Measurements from ENCODE around the gene LRMDA.
A peak's percentile ranks its signal among the peaks of the same experiment; 100 is the strongest.

The LRMDA gene

GRCh38 chr10:75449382-75450074 lies 18.1 kb downstream of the LRMDA start:
- DNase-seq, result no peak

DNA sequence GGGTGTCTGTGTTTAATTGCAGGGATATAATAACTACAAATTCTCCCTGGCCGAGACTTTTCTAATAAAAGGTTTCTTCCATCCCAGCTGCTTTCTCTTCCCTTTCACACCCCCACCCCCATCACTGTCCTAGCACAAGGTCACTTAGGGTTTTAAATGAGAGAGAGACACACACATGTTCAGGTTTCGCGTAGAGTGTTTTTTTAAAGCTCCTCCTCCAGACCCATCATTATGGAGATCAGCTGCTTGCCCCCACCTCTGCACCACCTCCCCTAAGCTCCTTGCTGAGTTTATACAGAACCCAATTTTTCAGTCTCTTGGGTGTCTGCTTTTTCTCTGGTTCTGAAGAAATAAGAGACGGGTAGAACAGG lies 18.6 kb downstream of the LRMDA start:
- DNase-seq, result no peak

GRCh38 chr10:75450644-75451640 lies 19.5 kb downstream of the LRMDA start:
- peak; percentile 16 for DNase-seq

DNA sequence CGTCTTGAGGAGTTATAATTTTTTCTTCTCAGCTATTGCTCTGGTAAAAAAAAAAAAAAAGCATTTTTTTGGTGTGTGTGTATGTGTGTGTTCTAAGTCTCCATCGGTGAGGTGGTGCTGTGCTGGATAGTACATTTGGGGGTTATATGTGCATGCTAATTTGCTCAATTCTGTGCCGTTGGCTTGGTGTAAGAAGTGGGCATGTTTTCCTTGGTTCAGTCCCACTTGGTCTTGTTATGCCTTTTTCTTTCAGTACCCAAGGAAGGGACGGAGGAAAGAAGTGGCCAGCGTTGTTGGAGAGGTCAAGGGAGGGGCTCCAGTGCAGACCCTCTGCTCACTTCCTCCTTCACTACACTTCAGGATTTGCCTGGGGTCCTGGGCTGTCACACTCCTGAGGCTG lies 20.4 kb downstream of the LRMDA start:
- DNase-seq, result no peak

DNA sequence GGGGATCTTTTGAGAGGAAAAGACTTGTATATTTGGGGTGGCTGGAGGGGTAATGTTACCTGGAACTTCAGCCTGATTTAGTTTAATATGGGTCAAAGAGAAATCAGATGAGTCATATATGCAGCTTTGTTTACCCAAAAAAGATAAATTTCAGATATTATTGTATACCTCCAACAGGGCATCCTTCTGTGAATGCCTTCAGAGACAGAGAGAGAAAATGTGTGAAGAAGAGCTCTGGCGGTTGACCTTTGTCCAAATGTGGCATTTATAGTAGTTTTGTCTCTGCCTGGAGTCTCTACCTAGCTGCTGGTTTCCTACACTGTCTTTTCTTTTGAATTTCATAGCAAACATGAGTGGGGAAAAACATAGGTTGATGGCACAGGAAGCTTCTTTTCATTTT lies 21.6 kb downstream of the LRMDA start:
- no peak for DNase-seq

GRCh38 chr10:75456122-75456521 lies 24.7 kb downstream of the LRMDA start:
- DNase-seq, result no peak

GRCh38 chr10:75460059-75460458 lies 28.6 kb downstream of the LRMDA start:
- DNase-seq, result no peak

DNA sequence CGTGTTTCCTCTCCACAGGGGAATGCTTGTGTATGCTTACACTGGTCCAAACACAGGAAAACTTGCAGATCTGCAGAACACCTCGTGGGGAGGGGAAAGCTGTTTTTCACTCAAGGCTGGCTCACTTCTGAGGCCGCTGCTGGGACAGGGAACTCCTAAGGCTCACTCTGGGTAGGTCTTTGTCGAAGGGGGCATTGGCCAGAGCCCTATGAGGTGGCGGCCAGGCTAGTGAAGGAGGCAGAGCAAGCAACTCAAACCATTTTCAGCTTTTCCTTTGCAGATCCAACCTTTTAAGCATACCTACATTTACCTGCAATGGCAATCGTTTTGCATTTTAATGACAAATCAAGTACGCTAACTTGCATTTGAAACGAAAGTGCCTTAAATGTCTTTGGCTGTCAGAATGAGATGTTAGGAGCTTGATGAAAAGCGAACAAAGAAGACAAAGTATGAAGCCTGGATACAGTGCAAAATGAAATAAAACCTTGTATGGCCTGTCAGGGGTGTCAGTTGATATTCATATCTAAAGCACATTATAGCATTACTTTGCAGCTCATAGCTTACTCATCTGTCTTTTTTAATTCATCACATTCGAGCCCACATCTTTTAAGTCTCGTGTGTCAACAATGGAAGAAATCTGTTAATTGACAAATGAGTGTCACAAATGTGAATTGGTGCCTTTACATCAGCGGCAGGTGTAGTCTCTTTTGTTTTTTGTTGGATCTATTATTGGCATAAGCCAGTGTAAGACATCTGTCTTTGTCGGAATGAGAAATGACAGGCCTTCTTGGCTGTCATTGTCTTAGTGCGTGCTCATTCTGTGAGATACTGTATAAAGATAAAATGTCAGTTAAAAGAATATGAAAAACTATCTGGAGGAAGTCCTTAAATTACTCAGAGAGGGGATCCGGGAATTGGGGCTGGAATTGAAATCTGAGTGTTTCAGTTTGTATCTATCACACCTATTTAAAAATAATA lies 30.5 kb downstream of the LRMDA start:
- DNase-seq, result no peak

- no peak for DNase-seq
These were observed 31.4 kb downstream of the LRMDA start for GRCh38 chr10:75462865-75463264.

- DNase-seq, result no peak
These were observed 33.3 kb downstream of the LRMDA start for GRCh38 chr10:75464478-75465449.

GRCh38 chr10:75465450-75465827 lies 34.0 kb downstream of the LRMDA start:
- no peak for DNase-seq

DNA sequence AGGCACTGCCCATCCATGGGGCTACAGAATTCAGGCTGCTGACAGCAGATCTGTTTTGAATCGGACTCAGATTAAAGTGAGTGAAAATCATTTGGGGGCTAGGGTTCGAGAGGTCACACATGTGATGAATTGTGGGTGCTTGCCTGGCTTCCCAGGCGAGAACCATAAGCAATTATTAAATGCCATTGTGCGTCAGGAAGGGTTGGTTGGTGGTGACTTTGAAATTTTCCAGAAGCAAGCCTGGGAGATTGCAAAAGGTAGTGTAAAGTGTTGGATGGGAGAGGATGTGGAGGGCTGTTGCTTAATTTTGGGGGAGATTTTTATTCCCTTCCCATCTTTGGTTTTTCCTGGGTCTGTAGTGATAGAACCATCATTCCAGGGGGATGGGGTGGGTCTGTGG lies 34.6 kb downstream of the LRMDA start:
- DNase-seq, result no peak

- DNase-seq, result no peak
These were observed 35.5 kb downstream of the LRMDA start for GRCh38 chr10:75466886-75467285.

- DNase-seq, result no peak
These were observed 37.2 kb downstream of the LRMDA start for GRCh38 chr10:75468612-75469005.

- DNase-seq, result no peak
These were observed 37.7 kb downstream of the LRMDA start for GRCh38 chr10:75469006-75469616.

DNA sequence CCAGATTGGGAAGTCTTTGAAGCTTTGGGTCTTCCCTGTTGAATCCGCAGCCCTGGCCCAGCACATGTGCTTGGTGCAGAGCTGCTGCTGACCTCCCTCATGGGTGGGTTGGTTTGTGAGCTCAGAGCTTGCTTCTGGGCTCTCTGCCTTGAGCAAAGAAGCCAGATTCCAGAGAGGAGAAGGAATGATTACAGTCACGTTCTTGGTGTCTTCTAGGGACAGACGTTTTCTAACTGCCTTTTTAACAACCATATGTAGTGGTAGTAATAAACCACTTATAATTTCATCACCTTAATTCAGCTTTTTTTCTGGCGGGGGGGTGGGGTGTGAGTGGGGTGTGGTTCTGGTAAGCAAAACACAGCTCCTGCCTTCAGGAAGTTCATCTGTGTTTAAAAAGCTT lies 39.5 kb downstream of the LRMDA start:
- DNase-seq, result no peak

DNA sequence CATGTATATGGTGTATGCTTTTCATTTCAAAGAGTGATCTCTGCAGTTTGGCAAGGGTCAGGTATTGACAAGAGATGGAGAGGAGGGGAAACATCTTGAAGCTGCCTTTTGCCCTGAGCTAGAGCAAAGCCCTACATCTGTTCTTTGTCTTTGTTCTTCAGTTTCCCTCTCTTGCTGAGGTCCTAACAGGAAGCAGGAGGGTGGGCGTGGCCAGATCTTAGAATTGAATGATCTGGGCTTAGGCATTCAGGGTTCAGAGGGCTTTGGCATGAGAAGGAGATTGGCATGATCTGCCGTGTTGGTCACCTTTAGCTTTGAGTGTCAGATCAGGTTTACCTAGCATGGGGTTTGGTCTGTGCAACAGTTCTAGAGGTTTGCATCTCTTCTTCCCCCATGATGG lies 41.3 kb downstream of the LRMDA start:
- no peak for DNase-seq

DNA sequence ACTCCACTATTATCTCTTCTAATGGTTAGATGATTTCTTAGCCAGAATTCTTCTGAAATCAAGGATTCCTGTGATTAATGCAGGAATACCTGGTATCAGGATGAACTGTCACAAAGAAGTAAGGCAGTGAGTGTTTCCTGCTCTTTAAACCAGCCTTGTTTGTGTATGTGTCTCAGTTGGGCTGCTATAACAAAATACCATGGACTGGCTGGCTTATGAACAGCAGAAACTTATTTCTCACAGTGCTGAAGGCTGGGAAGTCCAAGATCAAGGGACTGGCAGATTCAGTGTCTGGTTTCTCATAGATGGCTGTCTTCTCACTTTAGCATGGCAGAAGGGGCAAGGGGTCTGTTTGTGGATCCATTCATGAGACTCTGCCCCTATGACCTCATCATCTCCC lies 42.7 kb downstream of the LRMDA start:
- DNase-seq, result no peak

GRCh38 chr10:75475460-75476182 lies 44.2 kb downstream of the LRMDA start:
- no peak for DNase-seq

GRCh38 chr10:75476569-75476968 lies 45.1 kb downstream of the LRMDA start:
- DNase-seq, result no peak

GRCh38 chr10:75476985-75477384 lies 45.6 kb downstream of the LRMDA start:
- no peak for DNase-seq
